Measurements from ENCODE around the gene PTPN14.

PTPN14 gene

DNA sequence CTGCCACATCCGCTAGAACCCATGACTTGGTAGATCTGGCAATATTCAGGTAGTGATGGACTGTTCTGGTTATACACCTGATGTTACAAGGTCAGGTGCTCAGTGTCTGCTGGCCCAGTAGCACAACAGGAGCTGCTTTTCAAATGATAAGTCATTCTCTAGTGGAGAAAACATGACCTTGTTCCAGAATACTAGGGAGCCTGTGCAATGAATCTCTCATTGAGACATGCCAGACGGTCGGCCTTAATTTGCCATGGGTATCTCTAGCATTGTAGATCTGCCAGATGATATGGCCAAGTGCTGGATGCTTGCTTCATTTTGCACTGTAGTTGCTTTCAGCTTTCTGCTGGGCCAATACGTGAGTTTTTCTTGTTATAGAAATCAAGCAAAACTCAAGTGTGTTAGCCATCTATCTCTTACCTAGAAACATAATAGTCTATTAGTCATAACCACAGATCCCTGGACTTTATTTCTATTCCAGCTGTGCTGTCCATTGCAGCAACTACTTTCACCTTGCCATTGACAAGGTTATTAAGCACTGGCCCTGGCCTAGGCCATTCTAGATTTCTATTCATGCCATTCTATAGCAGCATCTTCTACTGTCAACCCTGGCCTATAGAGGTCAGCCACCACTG is 37.7 kb upstream of the PTPN14 start:
- Histone ChIP-seq H3K4me1 (ENCODE audit: low read length) (no peaks in the 10 kb centered on the region), H2AFZ (ENCODE audit: low read depth, low read length) (no peak overlapping the region), H3K9ac (ENCODE audit: low read length) (no peak overlapping the region), H3K4me2 (ENCODE audit: low read length) (no peak overlapping the region), H3K27me3 (ENCODE audit: low read depth, low read length) (peaks cover 14% of the 10 kb centered on the region), H3K79me2 (ENCODE audit: low read length) (no peaks in the 10 kb centered on the region), H4K20me1 (ENCODE audit: insufficient read depth, low read length) (no peaks in the 10 kb centered on the region), H3K9me3 (ENCODE audit: insufficient read depth, low read length) (no peaks in the 10 kb centered on the region), H3K36me3 (replicated peaks; ENCODE audit: low read depth, low read length) (no peaks in the 10 kb centered on the region), H3K4me3 (ENCODE audit: low read length) (no peak overlapping the region), H3K27ac (ENCODE audit: low read length) (no peak overlapping the region)
- no peak for TF ChIP-seq EZH2phosphoT487 (IDR thresholded peaks at IDR 0.05; ENCODE audit: low read depth)
- TF ChIP-seq, protein P1, sequence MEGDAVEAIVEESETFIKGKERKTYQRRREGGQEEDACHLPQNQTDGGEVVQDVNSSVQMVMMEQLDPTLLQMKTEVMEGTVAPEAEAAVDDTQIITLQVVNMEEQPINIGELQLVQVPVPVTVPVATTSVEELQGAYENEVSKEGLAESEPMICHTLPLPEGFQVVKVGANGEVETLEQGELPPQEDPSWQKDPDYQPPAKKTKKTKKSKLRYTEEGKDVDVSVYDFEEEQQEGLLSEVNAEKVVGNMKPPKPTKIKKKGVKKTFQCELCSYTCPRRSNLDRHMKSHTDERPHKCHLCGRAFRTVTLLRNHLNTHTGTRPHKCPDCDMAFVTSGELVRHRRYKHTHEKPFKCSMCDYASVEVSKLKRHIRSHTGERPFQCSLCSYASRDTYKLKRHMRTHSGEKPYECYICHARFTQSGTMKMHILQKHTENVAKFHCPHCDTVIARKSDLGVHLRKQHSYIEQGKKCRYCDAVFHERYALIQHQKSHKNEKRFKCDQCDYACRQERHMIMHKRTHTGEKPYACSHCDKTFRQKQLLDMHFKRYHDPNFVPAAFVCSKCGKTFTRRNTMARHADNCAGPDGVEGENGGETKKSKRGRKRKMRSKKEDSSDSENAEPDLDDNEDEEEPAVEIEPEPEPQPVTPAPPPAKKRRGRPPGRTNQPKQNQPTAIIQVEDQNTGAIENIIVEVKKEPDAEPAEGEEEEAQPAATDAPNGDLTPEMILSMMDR (IDR thresholded peaks at IDR 0.05; ENCODE audit: low read depth, low read length): no peak

DNA sequence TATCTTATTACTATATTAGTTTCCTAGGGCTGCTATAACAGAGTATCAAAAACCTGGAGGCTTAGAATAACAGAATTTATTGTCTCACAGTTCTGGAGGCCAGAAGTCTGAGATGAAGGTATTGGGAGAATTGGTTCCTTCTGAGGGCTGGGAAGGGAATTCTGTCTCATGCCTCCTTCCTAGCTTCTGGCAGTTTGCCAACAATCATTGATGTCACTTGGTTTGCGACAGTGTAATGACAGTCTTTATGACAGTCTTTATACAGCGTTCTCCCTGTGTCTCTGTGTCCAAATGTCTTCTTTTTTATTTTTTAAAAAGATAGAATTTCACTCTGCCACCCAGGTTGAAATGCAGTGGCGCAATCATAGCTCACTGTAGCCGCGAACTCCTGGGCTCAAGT is 35.8 kb upstream of the PTPN14 start:
- Histone ChIP-seq H3K4me1 (ENCODE audit: low read length) (no peaks in the 10 kb centered on the region), H3K27me3 (ENCODE audit: low read depth, low read length) (peaks cover 27% of the 10 kb centered on the region), H3K4me3 (ENCODE audit: low read length) (no peak overlapping the region), H3K36me3 (replicated peaks; ENCODE audit: low read depth, low read length) (no peaks in the 10 kb centered on the region), H3K9me3 (ENCODE audit: insufficient read depth, low read length) (no peaks in the 10 kb centered on the region), H3K79me2 (ENCODE audit: low read length) (no peaks in the 10 kb centered on the region), H3K27ac (ENCODE audit: low read length) (no peak overlapping the region), H2AFZ (ENCODE audit: low read depth, low read length) (no peak overlapping the region), H4K20me1 (ENCODE audit: insufficient read depth, low read length) (no peaks in the 10 kb centered on the region), H3K9ac (ENCODE audit: low read length) (no peak overlapping the region), H3K4me2 (ENCODE audit: low read length) (no peak overlapping the region)
- TF ChIP-seq EZH2phosphoT487 (IDR thresholded peaks at IDR 0.05; ENCODE audit: low read depth): no peak
- TF ChIP-seq, protein P1 (IDR thresholded peaks at IDR 0.05; ENCODE audit: low read depth, low read length): no peak

DNA sequence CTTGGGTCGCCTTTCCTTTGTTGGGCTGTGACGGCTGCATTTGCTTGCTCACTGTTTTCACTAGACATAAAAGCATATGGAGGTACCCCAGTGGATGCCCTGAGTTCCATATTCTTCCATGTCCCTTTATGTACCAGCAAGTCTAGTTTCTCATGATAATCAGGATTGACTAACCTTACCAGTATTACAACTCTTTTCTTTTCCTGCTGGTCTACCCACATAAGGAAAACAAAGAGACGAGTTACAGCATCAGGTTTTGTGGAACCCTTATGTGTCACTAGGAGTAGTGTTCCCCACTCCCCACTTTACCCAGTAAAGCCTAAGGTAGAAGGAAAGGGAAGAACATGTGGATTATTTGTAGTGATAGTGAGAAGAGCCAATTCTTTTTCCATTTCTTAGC is 35.2 kb upstream of the PTPN14 start:
- no peaks in the 10 kb centered on the region for H4K20me1 ChIP-seq (ENCODE audit: insufficient read depth, low read length)
- H3K9ac ChIP-seq (ENCODE audit: low read length): no peak overlapping the region
- H3K27ac ChIP-seq (ENCODE audit: low read length): no peak overlapping the region
- TF ChIP-seq, protein P1 (IDR thresholded peaks at IDR 0.05; ENCODE audit: low read depth, low read length): no peak
- no peak for TF ChIP-seq EZH2phosphoT487 (IDR thresholded peaks at IDR 0.05; ENCODE audit: low read depth)
- H3K36me3 ChIP-seq (replicated peaks; ENCODE audit: low read depth, low read length): no peaks in the 10 kb centered on the region
- peaks cover 29% of the 10 kb centered on the region for H3K27me3 ChIP-seq (ENCODE audit: low read depth, low read length)
- no peak overlapping the region for H2AFZ ChIP-seq (ENCODE audit: low read depth, low read length)
- no peak overlapping the region for H3K4me3 ChIP-seq (ENCODE audit: low read length)
- no peaks in the 10 kb centered on the region for H3K79me2 ChIP-seq (ENCODE audit: low read length)
- H3K9me3 ChIP-seq (ENCODE audit: insufficient read depth, low read length): no peaks in the 10 kb centered on the region
- no peak overlapping the region for H3K4me2 ChIP-seq (ENCODE audit: low read length)
- no peaks in the 10 kb centered on the region for H3K4me1 ChIP-seq (ENCODE audit: low read length)

DNA sequence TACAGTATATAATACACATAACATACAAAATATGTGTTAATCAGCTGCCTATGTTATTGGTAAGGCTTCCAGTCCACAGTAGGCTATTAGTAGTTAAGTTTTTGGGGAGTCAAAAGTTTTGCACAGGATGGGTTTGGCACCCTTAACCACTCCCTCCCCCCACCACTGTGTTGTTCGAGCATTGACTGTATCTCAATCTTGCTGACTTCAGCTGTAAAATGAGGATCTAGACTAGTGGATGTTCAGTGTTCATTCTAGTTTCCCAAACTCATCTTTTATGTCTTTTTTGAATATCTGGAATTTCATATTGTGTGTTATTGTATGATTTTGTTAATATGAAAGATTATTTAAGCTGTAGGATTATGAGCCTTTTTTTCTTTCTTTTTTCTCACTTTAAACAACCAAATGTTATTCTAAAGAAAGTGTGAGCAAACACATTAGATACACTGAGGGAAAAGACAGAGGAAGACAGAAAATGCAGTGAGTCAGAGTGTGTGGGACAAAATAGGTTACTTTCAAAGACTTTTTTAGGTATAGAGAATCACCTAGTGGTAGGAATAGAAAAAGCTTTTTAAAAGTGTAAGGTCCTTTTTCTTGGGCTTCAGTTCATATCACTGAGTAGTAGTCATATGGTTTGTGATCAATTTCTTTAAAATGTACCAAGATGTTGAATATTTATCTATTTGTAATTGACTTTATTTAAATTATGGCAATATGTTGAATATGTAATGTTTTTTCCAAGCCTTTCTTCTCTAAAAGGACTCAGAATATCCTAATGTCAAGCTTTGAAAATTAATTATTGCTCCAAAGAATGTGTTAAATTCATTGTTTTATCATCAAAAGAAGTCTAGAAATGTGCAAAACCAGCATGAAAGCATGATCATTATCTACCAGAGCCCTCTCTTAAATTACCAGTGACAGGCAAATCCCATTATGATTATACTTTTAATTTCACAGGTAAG is 33.7 kb upstream of the PTPN14 start:
- no peak overlapping the region for H3K4me3 ChIP-seq (ENCODE audit: low read length)
- no peak overlapping the region for H3K4me2 ChIP-seq (ENCODE audit: low read length)
- H3K79me2 ChIP-seq (ENCODE audit: low read length): no peaks in the 10 kb centered on the region
- H3K9ac ChIP-seq (ENCODE audit: low read length): no peak overlapping the region
- H3K36me3 ChIP-seq (replicated peaks; ENCODE audit: low read depth, low read length): no peaks in the 10 kb centered on the region
- no peaks in the 10 kb centered on the region for H3K9me3 ChIP-seq (ENCODE audit: insufficient read depth, low read length)
- no peak overlapping the region for H3K27ac ChIP-seq (ENCODE audit: low read length)
- H4K20me1 ChIP-seq (ENCODE audit: insufficient read depth, low read length): no peaks in the 10 kb centered on the region
- H3K27me3 ChIP-seq (ENCODE audit: low read depth, low read length): peaks cover 29% of the 10 kb centered on the region
- TF ChIP-seq, protein P1 (IDR thresholded peaks at IDR 0.05; ENCODE audit: low read depth, low read length): peak; percentile 85
- TF ChIP-seq EZH2phosphoT487 (IDR thresholded peaks at IDR 0.05; ENCODE audit: low read depth): no peak
- H2AFZ ChIP-seq (ENCODE audit: low read depth, low read length): no peak overlapping the region
- no peaks in the 10 kb centered on the region for H3K4me1 ChIP-seq (ENCODE audit: low read length)
